SK-N-SH treated with all-trans-retinoic acid at 6 μM for 48 hours (cell line): Measurements from ENCODE around the gene NCKAP5.

Source experiments
- ARNTL ChIP-seq: fragments of 450-650 bp; formaldehyde crosslinking; IDR thresholded peaks from 2 replicates; pipeline ENCODE4 v1.5.0; 2020; ENCODE audit warnings: low read depth, mild to moderate bottlenecking, moderate library complexity, borderline replicate concordance
- CSDC2 ChIP-seq: fragments of 250-450 bp; sonication (Bioruptor Pico); IDR thresholded peaks from 2 replicates; pipeline ENCODE4 v1.5.0; 2020; ENCODE audit warnings: mild to moderate bottlenecking, moderate library complexity
- CSRNP3 ChIP-seq: fragments of 250-450 bp; sonication (Bioruptor Pico); IDR thresholded peaks from 2 replicates; pipeline ENCODE4 v1.5.1; 2021; ENCODE audit warnings: mild to moderate bottlenecking, moderate library complexity
- GLIS3 ChIP-seq: fragments of 250-450 bp; sonication (Bioruptor Pico); IDR thresholded peaks from 2 replicates; pipeline ENCODE4 v1.5.0; 2020; ENCODE audit warnings: mild to moderate bottlenecking, moderate library complexity
- POU6F1 ChIP-seq: fragments of 250-450 bp; sonication (Bioruptor Pico); IDR thresholded peaks from 2 replicates; pipeline ENCODE4 v1.8.0; 2021; ENCODE audit warnings: low read depth, mild to moderate bottlenecking, moderate library complexity, borderline replicate concordance
- TOX ChIP-seq: fragments of 250-450 bp; sonication (Bioruptor Pico); IDR thresholded peaks from 2 replicates; pipeline ENCODE4 v1.8.0; 2021; ENCODE audit warnings: mild to moderate bottlenecking, moderate library complexity, borderline replicate concordance
- ZC3H10 ChIP-seq: fragments of 250-450 bp; sonication (Bioruptor Pico); IDR thresholded peaks from 2 replicates; pipeline ENCODE4 v1.5.1; 2021; ENCODE audit warnings: mild to moderate bottlenecking, moderate library complexity
- ZFP30 ChIP-seq: fragments of 450-650 bp; formaldehyde crosslinking; IDR thresholded peaks from 2 replicates; pipeline ENCODE4 v1.5.0; 2022; ENCODE audit warnings: mild to moderate bottlenecking, moderate library complexity
- ZNF70 ChIP-seq: fragments of 450-650 bp; formaldehyde crosslinking; IDR thresholded peaks from 2 replicates; pipeline ENCODE4 v1.5.0; 2020; ENCODE audit warnings: mild to moderate bottlenecking, moderate library complexity
- TF ChIP-seq, protein P1 (sequence below): fragments of 250-450 bp; sonication (Bioruptor Pico); IDR thresholded peaks from 2 replicates; pipeline ENCODE4 v1.8.0; 2020; ENCODE audit warnings: mild to moderate bottlenecking, moderate library complexity, borderline replicate concordance

DNA sequence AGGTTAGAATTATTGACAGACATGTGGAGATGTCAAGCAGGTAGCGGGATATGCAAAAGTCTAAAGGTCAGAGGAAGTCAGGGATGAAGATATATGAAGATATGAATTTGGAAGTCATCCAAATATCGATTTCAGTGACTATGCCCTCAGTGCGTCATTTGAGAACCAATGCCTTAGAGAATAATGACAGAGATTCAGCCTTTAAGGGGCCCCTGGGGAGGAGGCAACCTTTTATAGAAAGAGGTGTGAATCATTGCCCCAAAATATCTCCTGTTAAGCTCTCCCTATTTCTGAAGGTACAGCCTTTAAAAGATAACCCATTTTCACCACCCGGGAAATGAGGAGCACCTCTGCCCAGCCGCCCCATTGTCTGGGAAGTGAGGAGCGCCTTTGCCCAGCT is 223.4 kb downstream of the NCKAP5 start:
- TF ChIP-seq ZNF70 (CRISPR knock-in tag) = no peak
- no peak for TF ChIP-seq CSDC2 (CRISPR knock-in tag)
- TF ChIP-seq ZFP30 (CRISPR knock-in tag) = no peak
- TF ChIP-seq ARNTL (CRISPR knock-in tag) = no peak
- TF ChIP-seq CSRNP3 (CRISPR knock-in tag) = no peak
- no peak for TF ChIP-seq GLIS3
- TF ChIP-seq POU6F1 (CRISPR knock-in tag) = no peak
- TF ChIP-seq, protein P1, sequence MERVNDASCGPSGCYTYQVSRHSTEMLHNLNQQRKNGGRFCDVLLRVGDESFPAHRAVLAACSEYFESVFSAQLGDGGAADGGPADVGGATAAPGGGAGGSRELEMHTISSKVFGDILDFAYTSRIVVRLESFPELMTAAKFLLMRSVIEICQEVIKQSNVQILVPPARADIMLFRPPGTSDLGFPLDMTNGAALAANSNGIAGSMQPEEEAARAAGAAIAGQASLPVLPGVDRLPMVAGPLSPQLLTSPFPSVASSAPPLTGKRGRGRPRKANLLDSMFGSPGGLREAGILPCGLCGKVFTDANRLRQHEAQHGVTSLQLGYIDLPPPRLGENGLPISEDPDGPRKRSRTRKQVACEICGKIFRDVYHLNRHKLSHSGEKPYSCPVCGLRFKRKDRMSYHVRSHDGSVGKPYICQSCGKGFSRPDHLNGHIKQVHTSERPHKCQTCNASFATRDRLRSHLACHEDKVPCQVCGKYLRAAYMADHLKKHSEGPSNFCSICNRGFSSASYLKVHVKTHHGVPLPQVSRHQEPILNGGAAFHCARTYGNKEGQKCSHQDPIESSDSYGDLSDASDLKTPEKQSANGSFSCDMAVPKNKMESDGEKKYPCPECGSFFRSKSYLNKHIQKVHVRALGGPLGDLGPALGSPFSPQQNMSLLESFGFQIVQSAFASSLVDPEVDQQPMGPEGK (CRISPR knock-in tag) = no peak
- TF ChIP-seq ZC3H10 (CRISPR knock-in tag) = no peak
- no peak for TF ChIP-seq TOX (CRISPR knock-in tag)
